Activated T-cell treated with anti-CD3 and anti-CD28 coated beads for 1 hour (primary cell): ENCODE results near the gene STK32B.

Experiments
- DNase-seq: peaks from one replicate; pipeline ENCODE4 v3.0.0-alpha.2; 2020; ENCODE audit warnings: low read depth

The STK32B gene

DNA sequence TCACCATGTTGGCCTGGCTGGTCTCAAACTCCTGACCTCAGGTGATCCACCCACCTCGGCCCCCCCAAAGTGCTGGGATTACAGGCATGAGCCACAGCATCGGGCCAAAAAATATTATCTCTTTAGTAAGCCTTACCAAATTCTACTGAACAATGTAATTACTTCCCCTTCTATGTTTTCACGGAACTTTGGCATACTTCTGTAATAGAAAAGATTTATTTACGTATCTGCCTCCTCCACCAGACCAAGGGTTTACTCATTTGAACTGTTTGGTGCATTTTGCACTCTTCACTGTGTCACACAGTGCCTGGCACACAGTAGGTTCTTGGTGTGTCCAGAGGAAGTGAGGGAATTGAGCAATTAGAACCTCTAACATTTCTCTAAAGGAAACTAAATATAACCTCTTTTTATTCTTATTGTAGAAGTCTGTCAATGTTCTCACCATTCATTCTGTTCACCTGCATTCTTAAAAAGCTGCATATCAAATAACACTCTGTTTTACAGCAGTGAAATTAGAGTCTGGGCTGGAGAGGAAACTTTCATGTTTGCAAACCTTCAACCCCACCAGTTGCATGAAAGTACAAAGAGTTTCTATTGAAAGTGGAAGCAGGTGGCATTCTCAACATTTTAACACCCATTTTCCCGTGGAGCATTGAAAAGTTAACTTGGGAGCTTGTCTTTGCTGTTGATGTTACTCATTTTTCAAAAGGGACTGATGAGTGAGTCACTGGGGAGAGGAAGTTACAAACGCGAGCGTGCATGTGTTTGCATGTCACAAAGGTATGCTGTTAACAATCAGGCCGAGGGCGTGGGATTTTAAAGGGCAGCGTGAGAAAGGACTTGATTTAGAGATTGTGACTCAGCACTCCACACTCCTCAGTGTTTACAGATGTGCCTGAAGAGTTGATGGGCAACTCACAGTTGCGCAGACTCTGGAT, 314.1 kb downstream of the STK32B start:
- no peak for DNase-seq

DNA sequence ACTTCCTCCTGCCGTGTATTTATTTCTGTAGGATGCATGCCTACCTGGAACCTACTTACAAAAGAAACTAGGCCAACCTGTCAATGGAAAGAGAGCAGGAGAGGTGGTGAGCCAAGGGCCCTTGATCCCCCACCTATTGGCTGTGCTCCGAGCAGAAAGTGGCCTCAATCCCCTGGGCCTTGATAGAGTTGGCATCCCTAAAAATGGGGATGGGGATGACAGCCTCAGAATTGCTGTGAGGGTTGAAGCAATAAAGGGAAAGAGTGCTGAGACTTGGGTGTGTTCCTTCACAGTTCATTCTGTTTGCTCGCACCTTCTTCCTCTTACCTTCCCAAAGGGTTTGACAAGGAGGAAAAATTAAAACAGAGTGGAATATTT, 314.7 kb downstream of the STK32B start:
- no peak for DNase-seq

DNA sequence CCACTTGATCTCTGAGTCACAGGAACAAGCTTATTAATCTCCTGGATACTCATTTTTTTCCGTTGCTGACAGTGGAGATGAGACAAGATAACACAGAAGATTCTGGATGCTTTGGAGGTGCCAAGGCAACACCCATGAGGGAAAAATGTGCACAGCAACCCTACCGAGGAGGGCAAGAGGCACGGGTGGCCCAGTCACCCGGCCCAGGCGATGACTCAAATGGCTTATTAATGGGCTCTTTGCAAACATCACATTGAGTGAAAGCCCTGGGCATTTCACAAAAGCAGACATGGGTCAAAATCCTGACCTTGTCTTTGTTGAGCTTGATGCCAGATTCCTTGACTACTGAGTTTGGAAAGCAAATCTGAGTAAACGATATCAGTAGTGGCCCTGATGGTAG, 315.1 kb downstream of the STK32B start:
- DNase-seq = no peak

DNA sequence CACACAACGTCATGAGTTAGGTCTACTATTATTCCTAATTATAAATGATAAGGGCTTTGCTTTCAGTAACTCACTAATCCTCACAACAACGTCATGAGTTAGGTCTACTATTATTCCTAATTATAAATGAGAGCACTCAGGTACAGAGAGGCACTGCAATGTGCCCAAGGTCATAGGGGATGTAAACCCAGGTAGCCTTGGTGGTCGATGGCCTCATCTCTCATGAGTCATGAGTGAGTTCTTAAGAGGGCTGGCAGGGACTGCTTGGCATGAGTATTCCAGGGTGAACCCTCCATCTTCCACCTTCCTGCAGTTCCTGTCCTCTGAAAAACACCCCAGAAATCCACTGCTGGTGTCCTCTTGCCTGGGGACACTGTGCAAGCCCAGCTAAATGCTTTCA, 317.1 kb downstream of the STK32B start:
- no peak for DNase-seq

DNA sequence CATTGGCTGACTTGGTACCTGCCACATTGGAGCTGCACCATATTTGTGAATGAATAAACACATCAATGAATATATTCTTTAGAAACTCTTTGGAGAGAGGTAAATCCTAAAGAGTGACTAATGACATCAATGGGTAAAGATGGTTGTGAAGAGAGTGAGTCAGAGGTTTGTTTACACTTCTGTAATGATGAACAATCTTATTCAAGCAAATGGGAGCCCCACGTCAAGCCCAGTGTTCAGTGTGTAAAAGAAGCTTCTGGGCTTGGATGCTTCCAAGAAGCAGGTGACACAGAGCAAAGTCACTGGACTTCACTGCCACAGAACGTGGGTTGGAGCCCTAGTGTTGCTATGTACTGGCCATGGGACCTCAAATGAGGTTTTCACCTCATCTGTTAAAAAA, 319.0 kb downstream of the STK32B start:
- no peak for DNase-seq

DNA sequence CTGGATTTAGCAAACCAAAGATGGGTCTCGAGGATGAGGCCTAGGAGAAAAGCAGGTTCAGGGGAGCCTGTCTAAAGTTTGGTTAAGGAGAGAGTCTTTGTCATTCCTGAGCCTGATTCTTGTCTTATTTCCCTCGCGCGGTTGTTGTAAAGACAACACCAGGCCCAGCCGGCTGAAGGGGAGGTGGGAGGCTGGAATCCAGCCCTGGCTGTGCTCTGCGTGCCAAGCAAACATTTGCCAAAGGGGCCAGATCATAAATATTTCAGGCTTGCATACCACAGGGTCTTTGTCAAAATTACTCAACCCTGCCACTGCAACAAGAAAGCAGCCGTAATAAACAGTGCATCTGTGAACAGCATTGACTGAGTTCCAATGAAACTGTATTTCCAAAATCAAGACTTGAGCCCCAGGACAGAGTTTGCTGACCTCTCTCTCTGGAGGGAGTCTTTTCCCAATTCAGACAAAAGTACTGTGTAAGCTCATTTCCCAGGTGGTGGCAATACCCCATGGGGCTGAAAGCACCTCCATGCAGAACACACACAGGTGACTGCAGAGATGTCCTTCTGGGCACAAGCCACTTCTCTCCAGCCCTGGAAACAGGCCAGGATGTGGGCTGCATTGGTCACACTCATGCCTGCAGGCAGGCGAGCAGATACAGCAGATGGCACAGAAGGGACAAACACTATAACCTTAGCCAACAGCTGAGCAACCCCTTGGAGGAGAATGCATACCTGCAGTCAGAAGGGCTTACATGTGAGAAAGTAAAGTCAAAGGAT, 320.3 kb downstream of the STK32B start:
- no peak for DNase-seq

DNA sequence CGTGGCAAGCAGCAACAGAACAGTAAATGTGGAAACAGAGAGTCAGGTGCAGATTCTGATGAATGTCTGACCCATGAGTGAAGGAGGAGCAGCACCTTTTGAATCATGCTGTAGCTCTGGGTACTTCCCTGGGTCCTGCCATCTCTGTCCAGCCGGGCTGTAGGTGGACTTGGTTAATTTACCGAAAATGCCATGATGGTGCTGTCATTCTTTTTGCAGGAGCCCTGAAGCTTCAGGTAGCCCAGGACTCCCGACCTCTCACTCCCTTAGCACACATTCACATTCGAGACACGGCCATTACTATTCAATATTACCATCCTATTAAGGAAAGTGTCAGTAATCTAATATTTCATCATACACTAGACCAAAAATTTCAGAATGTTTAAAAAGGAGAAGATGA, 320.9 kb downstream of the STK32B start:
- DNase-seq = no peak

DNA sequence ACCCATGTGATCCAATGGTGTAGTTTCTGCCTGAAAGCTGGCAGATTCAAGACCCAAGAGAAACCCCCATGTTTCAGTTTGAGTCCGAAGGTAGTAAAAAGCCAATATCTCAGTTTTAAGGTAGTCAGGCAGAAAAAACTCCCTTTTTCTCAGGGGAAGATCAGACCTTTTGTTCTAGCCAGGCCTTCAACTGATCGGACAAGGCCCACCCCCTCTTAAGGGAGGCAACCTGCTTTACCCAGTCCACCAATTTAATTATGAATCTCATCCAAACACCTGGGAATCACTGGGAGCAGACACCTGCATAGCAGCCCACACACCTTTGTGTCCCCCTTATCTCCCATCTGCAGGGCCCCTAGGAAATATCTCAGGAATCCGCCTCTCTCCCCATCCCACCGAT, 322.0 kb downstream of the STK32B start:
- DNase-seq = no peak

DNA sequence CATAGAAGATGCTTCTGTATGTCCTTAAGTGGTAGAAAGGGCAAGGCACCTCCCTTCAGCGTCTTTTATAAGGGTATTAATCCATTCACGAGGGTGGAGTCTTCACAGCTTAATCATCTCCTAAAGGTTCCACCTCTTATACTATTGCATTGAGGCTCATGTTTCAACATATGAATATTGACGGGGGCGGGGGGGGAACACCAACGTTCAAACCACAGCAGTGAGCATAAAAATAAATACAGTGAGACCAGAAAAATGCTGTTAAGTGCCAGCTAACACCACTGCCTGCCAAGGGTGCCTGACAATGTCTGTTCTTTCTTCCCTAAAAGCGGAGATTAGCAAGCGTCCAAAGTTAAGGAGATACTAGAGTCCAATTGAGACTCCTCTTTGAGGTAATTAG, 323.3 kb downstream of the STK32B start:
- DNase-seq = no peak

DNA sequence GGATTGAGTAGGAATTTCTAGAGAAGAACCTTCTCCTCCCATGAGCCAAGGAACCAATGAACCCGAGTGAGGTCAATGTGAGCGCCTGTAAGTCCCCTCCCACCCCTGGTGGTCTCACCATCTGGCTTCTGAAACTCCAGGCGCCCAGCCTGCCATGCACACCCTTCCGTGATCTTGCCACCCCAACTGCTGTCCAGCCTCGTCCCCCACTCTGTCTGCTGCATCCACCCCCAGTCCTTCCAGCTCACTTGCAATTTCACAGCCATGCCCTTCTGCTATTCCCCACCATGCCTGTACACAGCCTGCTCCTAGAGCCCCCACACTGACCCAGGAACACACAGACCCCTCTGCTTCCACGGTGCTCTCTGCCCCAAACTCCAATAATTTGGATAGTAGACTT, 323.7 kb downstream of the STK32B start:
- DNase-seq = no peak

DNA sequence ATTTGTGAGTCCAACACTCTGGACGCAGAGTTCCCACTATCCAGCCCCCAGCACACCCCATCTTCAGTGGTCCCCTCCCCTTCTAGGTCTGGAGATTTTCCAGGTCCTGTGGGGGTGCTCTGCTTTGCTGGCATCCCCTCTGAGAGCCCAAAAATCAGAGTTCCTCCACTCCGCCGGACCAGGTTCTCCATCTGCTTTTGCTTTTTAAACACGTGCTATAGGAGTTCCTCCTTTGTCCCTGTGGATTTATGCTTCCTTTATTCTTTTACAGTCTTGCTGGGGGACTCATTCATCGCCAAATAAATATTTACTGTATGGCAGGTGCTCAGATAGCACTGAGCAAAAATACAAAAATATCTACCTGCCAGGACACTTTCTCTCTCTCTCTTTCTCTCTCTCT, 324.7 kb downstream of the STK32B start:
- DNase-seq = no peak

DNA sequence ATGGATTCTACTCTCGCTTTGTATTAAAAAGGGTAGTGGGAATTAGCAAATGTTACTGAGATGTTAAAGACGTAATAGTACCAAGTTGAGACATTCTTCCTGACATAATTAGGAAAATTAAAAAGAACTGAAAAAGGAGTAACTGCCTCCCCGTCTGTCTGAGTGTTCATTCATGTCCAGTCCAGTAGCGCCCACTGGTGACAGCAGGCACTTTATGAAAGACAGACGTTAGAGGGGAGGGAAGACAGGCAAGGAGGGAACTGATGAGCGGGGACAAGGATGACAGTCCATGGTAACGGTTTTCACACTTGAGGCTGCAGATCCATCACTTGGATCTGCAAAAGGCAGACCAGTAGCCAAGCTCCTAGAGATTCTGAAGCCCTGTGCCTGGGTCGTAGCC, 326.7 kb downstream of the STK32B start:
- DNase-seq = no peak

DNA sequence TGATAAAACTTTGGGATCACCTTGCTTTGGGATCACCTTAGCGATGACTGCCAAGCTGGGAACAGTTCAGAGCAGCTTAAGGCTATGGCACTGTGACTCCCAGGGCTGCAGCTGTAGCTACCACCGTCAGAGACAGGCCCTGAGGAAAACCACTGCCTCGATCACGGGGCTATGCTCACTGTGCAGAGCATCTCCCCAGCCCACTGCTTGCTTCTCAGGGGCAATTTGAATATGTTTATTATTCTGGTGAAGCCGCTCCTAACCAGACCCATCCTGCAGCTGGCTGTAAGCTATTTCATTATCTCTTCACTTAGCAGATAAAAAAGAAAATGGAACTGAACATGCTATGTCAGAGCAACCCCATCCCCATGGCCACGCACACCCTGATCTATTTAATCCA, 328.6 kb downstream of the STK32B start:
- DNase-seq = no peak

DNA sequence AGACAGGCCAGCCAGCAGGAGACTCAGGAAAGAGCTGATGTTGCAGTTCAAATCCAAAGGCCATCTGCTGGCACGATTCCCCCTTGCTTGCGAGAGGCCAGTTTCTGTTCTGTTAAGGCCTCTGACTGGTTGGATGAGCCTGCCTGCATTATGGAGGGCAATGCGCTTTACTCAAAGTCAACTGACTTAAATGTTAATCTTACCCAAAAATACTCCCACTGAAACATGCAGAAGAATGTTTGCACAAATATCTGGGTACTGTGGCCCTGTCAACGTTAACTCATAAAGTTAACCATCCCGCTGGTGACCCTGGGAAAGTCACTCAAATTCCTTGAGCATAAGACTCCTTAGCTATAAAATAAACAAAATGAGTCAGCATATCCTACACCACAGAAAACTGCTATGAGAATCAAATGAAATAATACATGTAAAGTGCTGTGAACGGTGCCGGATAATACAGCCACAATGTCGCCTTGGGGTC, 330.7 kb downstream of the STK32B start:
- no peak for DNase-seq

DNA sequence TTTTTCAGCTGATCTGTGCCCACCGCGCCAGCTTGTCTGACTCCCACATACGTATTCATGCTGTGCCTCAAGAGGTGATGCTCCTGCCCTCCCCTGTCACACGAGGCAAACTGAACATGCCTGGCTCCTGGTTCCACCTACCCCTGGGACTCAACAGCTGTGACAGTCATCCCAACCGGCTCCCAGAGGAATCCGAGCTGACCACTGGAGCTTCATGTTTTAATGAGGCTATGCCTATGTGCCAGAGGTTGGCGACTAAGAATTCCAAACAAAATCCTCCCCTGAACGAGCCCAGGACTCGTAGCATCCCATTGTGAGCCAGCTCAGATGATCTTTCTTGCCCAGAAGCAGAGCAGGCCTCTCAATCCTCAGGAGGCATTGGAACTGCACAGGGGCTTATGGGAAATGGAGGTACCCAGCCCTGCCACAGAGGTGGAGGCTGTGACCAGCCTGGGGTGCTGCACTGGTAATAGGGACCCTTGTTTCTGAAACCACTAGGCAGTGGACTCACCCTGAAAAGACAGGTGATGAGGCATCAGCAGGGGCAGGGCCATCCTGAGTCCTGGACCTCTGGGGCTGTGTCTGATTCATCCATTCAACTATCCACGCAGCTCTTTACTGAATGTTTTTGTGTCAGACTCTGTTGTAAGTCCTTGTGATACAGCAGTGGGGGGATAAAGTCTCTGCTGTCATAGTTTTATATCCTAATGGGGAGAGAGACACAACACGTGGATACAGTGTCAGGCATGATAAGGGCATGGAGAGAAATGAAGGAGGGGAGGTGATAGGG, 332.1 kb downstream of the STK32B start:
- no peak for DNase-seq

DNA sequence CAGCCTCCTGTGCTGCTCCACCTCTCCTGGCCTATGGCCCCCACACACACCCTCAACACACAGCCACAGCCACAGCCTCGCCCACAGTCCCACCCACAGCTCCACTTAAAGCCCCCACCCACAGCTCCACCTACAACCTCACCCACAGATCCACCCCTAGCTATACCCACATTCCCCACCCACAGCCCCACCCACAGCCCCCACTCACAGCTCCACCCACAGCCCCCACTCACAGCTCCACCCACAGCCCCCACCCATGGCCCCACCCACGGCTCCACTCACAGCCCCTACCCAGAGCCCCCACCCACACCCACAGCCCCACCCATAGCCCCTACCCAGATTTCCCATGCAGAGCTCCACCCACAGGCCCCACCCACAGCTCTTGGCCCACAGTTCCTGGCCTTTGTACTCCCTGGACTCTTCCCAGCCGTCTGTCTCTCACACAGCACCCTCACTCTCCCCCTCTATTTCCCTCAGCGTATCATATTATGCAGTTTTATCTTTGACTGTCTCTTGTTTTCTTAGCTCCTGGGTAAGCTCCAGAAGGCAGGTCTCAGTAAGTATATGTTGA, 334.5 kb downstream of the STK32B start:
- no peak for DNase-seq

DNA sequence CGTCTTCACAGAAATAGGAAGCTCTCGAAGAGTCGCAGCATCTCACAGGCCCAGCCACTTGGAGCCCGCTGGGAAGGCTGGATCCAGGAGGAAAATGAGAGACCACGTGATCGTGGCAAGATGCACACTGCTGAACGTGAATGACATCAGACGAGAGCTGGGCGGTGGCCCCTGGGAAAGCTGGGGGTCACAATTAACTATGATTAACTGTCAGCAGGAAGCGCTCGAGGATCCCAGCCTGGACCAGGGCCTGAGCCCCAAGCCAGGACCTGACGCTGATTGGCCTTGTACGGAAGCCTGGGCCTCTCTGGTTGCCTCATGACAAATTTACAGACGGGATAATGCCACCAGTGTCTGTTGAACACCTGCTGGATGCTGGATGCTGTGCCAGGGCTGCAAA, 335.6 kb downstream of the STK32B start:
- no peak for DNase-seq

DNA sequence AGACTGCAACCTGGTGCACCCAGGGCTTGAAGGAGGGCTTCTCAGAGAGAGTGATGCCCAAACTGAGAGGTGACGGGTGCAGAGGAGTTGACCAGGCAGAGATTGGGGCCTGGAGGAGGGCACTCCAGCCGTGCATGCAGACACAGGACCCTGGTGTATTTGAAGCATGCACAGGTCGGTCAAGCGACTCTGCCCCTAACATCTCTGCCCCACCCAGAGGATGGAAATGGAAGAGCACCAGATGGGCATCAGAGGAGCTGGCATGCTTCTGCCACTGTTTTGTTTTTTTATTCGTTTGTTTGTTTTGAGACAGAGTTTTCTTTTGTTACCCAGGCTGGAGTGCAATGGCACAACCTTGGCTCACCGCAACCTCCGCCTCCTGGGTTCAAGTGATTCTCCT, 336.2 kb downstream of the STK32B start:
- no peak for DNase-seq

DNA sequence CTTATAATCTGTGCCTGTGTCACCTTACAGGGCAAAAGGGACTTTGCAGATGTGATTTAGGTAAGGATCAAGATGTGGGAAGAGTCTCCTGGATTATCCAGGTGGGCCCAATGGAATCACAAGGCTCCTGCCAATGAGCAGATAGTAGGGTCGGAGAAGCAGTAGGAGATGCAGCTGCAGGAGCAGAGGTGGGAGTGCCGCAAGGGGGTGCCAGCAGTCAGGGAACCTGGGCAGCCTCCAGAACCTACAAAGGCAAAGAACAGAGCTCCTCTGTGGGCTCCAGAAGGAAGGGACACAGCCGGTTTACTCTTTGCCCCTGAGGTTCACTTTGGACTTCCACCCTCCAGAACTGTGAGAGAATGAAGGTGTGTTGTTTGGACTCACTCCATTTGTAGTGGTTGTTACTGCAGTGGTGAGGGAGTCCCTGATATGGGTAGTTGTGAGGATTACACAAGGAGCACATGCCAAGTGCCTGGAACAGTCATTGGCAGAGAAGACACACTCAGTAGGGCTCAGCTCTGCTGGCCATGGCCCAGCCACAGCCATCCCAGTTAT, 338.6 kb downstream of the STK32B start:
- no peak for DNase-seq

DNA sequence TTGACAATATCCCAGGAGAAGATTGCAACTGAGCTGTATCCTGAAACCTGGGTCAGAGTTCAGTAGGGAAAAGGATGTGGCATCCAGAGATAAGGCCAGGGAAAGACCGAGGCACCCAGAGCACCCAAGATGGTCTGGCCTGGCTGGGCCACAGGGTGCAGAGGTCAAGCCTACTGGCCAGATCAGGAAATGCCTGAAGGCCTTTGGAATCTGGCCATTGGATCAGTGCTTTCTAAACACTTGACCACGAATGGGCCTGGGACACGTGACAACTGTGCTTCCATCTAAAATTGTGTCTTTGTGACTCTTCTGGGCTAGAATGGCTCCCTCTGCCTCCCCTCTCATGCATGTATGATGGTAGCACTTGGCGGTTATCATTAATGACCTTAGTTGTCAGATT, 340.2 kb downstream of the STK32B start:
- no peak for DNase-seq

DNA sequence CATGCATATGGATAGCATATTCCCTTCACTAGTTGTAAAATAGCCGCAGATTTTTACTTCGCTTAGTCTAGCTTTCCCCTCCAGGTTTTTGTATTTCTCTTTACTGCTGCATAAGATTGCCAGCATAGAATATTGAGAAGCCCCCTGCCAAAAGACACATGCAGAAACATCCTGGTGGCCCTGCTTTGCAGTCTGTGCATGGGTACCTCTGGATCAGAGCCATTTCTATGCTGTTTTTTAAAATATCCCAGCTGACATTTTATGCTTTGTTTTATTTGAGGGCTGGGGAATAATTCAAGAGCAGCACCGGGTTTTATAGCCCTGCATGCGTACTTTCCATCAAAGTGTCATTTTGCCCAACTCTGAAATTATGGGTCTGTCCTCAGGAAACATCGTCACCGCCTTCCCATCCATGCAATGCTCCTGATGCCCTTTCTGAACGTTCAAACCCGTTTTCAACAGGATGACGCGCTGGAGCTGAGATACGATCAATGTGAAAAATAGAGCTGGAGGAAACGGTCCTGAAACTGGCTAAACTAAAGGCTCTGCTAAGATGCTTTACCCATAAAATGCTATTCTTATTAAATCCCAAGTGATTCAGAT, 342.7 kb downstream of the STK32B start:
- DNase-seq = no peak
